HG03565 (cell line): ENCODE measurements around the gene KRTAP10-3.
"Not testable (repeated sequence)": the region's sequence is repeated elsewhere in the genome, so short reads cannot be mapped to it uniquely, and the experiment has no call there.

Experiments
- ATAC-seq: cut with Tn5 transposase; IDR thresholded peaks from one replicate; pipeline ENCODE4 v1.9.1; 2021; ENCODE audit warnings: mild to moderate bottlenecking, moderate library complexity; ENCODE audit not compliant: unreplicated experiment

Gene KRTAP10-3

DNA sequence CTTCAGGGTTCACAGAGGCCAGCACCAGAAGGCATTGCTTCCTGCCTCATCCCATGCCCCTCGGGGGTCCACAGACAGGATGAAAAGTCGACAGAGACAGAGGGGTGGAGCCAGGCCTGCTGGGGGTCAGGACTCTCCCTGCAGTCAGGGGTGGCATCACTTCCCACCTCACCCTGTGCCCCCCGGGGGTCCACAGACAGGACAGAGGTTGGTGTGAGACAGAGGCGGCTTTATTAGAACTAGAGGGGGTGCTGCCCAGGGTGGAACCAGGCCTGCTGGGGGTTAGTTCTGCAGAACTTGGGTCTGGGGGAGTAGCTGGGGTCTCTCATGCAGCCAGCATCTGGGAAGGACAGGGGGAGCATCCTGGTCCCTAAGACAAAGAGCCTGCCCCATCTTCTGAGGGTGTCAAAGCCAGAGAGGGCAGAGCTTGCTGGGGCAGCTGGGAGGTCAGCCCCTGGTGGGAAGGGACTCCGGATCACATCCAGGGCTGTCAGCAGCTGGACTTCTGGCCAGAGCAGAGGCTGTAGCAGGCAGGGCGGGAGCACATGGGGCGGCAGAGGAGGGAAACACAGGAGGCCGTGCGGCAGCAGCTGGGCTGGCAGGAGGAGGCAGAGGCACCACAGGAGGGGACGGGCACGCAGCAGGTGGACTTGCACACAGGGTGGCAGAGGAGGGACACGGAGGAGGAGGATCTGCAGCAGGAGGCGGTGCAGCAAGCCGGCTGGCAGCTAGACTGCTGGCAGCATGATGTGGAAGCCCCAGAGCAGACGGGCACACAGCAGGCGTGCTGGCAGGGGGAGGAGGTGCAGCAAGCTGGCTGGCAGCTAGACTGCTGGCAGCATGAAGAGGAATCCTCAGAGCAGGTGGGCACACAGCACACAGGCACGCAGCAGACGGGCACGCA is 32.6 kb upstream of the KRTAP10-3 start:
- ATAC-seq: not testable (repeated sequence)

DNA sequence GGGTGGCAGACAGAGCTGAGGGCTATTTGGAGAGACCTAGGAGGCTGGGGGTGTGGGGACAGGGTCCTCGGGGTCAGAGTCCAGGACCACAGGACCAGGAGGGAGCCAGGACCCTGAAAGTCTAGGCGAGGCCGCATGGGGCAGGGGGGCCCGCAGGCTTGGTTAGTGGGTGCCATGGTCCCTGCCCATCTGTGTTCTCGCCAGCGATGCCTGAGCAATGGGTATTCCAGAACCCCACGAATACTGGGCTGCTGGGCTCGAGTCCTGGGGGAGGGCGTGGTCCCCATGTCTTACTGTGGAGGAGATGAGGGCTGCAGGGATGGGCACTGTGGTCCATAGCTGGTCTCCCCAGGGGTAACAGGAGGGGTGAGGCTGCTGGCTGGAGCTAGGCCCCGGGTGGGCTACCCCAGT is 31.7 kb upstream of the KRTAP10-3 start:
- ATAC-seq: no peak

- ATAC-seq: no peak
These were observed 31.2 kb upstream of the KRTAP10-3 start for GRCh38 chr21:44589586-44590305.

DNA sequence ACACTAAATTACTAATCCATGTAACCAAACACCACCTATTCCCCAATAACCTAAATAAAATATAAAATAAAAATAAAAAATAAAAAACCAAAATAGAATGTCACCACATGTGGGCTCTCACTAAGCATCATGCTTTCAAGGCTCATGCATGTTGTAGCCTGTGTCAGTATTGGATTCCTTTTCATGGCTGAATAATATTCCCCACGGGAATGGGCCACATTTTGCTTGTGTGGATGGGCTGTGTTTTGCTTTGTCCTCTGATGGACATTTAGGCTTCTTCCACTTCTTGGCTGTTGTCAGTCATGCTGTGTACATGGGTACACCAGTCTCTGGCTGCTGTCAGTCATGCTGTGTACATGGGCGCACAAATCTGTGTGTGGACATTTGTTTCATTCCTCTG is 30.5 kb upstream of the KRTAP10-3 start:
- ATAC-seq: no peak

DNA sequence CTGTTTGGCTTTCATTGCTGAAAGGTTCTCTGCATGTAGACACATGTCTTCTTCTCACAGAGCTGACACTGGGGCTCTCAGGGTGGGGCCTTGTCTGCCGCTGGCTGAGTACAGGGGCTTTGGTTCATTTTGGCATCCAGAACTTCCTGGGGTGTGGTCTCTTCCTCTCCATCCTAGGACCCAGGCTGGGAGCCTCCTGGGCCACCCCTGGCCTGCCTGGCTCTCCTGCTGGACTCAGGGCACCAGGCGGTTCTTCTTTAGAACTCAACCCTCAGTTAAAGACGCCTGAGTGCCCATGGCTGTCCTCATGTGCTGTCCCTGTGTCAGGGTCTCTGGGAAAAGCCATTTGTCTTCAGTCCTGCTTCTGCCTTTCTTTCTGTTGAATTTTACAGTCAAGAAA is 27.3 kb upstream of the KRTAP10-3 start:
- ATAC-seq: no peak

DNA sequence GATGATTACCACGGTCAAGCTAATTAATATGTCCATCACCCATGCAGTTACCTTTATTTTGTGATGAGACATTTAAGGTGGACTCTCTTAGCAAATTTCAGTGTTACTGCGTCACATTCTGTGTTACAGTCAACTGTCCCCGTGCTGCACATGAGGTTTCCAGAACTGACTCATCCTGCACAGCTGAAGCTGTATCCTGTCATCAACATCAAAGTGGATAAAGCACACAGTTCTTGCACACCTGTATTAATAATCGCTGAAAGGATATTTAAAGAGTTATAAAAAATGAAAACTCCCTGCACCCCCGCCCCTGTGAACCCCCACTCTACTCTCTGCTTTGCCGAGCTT is 25.2 kb upstream of the KRTAP10-3 start:
- ATAC-seq: no peak

DNA sequence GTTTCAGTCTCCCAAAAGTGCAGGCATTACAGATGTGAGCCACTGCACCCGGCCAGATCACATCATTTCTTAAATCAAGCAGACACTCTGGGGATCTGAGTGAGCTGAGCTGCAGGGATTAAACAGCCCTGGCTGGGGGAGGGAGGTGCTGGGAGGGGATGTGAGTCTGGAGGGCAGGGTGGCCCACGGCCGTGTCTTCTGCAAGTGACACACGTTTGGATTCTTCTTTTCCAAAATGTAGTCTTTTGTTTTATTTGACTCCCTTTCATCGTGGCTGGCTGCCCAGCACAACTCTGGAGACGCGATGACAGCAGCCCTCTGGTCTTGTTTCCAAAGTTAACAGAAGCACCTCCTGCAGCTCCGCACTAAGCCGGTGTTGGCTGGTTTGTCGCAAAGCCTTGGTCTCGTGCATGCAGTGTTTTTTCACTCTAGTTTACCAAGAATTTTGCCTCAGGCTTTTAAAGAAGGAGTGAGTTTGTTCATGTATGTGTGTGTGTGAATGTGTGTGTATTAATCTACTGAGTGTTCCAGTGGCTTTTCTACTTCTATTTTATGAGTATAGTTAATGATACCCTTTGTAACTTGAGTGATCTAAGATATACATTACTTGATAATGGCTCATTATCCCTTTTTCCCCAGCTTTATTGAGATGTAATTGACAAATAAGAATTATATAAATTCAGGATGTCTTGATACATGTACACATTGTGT is 24.6 kb upstream of the KRTAP10-3 start:
- ATAC-seq: no peak

GRCh38 chr21:44582055-44582454 is 23.5 kb upstream of the KRTAP10-3 start:
- no peak for ATAC-seq

DNA sequence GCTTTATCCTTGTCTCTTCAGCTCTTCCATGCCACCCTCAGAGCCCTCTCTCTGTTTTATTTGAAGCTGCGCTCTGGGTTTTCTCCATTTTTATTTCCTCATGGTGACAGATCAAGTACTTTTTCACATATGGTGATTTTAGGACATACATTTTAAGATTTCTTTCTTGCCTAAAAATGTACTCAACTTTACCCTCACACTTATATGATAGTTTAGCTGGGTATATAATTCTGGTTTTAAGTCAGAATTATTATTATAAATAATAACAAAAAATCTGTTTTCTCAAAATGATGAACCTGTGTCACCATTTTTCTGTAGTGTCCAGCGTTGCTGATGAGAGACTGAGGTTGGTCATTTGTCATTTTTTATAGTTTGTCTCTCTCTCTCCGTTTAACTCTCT is 22.6 kb upstream of the KRTAP10-3 start:
- ATAC-seq: no peak

- ATAC-seq: not testable (repeated sequence)
These were observed 21.7 kb upstream of the KRTAP10-3 start, which contains the start of gene KRTAP10-5 for GRCh38 chr21:44580231-44580821. Gene KRTAP10-5, minus strand, starts transcription at chr21:44580604. Its CDS starts 26 bp downstream, at chr21:44580578.

DNA sequence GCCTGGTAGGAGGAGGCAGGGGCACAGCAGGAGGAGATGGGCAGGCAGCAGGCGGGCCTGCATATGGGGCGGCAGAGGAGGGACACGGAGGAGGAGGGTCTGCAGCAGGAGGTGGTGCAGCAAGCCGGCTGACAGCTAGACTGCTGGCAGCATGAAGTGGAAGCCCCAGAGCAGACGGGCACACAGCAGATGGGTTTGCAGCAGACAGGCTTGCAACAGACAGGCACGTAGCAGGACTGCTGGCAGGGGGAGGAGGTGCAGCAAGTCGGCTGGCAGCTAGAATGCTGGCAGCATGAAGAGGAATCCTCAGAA is 21.2 kb upstream of the KRTAP10-3 start:
- ATAC-seq: no peak

DNA sequence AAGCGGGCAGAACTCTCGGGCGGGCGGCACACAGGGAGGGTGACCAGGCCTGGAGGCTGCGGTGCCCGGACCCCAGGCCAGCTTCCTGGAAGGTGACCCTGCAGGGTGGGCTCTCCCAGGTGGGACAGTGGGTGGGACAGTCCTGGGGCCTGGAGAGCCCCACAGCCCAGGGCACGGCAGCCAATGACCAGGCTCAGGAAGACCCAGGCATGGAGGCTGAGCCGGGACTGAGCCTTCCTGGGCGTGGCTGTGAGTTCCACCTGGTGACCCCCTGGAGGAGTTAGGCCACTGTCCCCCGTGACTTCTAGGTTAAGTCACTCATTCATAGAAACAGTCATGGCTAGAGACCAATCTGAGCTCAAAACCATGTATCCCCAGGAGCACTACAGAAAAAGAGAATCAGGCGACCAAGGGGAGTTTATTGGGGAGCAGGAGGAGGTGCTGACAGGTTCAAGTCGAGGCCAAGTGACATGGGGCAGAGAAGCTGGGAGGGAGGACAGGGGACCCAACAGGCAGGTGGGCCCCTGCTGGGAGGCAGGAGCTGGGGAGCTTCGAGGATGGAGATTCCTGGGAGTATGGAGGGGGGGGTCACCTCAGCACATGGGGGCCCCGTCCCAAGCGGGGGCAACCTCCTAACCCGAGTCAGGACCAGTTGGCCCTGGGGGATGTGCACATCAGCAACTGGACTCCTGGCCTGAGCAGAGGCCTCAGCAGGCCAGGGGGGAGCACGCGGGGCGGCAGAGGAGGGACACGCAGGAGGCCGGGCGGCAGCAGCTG is 20.6 kb upstream of the KRTAP10-3 start:
- no peak for ATAC-seq

DNA sequence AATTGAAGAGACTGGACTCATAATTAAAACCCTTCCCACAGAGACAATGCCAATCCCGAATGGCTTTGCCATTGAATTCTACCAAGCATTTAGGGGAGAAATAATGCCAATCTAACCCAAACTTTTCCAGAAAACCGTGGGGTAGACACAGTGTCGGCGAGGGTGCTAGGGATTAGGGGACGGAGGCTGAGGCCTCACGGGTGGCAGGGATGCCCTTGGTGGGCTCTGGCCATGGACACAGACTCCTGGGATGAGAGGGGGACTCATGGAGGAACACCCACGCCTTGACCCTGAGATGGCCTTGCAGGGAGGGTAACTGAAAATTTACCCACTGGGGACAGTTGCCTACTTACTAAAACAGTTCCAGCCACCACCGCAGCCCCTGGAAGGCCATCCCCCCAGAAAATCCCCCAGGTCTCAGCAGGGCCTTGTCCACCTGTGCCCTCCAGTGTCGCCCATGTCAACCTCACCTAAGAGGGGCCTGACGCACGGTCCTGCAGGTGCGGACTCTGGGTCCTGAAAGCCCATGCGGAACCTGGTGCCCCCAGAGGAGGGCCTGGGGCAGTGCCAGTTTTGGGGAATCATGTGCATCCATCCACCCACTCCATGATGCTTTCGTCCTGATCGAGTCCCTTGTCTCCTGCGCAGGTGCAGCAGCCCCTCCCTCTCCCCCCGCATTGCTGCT is 19.9 kb upstream of the KRTAP10-3 start:
- no peak for ATAC-seq

DNA sequence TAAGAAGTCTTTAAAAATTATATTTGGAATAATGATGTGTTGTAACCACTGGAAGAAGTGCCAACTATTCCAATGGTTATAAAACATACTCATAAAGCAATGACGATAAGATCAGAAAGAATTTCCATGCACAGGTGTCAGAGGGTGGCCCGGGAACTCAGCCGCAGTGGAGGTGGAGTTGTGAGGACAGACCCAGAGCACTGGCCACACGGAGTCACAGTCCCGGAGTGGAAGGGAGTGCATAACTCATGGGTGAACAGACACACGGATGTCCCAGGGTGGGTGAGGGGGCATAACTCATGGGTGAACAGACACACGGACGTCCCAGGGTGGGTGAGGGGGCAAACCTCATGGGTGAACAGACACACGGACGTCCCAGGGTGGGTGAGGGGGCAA is 17.4 kb upstream of the KRTAP10-3 start:
- no peak for ATAC-seq

DNA sequence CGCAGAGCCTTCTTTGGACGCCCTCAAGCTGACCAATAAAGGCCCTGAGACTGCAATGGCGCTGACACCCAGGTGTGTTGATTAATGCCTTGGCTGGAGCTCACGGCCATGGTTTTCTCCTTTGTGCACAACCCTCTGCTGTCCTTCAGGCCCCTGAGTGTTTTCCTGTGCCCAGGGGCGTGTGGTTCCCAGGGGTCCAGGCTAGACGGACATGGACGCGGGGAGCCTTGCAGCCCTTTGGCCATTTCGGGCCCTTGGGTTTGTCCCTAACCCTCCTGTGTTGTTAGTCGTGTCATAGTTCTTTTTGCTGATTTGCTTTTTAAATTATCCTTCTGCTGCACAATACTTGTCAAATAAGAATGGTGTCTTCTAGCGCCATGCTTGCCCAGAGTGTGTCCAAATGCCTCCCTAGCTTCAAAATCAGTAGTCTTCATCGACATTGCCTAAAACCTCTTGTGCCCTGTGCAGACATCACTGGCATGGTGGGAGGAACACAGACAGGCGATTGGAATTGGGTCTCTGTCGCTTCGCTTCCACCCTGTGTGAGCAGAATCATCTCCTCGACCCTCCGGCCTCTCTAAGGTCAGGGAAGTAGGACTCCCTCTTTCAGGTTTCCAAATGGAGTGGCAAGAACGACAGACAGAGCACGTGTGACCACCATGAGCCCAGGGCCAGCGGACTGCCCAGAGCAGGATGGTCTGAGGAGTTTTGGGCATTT is 16.9 kb upstream of the KRTAP10-3 start:
- no peak for ATAC-seq

DNA sequence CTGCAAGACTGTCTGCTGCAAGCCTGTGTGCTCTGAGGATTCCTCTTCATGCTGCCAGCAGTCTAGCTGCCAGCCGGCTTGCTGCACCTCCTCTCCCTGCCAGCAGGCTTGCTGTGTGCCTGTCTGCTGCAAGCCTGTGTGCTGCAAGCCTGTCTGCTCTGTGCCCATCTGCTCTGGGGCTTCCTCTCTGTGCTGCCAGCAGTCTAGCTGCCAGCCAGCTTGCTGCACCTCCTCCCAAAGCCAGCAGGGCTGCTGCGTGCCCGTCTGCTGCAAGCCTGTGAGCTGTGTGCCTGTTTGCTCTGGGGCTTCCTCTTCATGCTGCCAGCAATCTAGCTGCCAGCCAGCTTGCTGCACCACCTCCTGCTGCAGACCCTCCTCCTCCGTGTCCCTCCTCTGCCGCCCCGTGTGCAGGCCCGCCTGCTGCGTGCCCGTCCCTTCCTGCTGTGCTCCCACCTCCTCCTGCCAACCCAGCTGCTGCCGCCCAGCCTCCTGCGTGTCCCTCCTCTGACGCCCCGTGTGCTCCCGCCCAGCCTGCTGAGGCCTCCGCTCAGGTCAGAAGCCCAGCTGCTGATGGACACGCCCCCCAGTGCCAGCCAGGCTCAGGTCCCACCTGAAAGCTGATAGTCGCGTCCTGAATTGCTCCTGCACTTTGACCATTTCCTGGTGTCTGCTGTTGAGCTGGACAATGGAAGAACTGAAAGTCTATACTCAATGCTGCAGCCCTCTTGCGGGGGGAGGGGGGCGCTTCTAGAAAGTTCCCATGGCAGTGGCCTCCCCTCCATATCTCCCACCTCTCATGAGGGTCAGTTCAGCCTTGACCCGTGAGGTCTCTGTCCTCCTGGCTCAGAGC is 16.1 kb upstream of the KRTAP10-3 start:
- no peak for ATAC-seq

GRCh38 chr21:44573630-44574456 is 15.2 kb upstream of the KRTAP10-3 start, which contains the start of gene KRTAP10-4:
Gene KRTAP10-4, plus strand, starts transcription at chr21:44573729. Its CDS starts 30 bp downstream, at chr21:44573759.
- ATAC-seq: not testable (repeated sequence)
